GM23338 (cell line): ENCODE data around the gene NFIA. TPM values are rescaled to one million over a fixed set of nuclear protein-coding genes. Genes with fewer than 3 reads are reported as not detected.

Source experiments
- ATAC-seq: fragments of 200-7000 bp; cut with Tn5 transposase; 3 replicates; pipeline ENCODE4 v1.9.1; 2020
- DNase-seq: peaks from one replicate; pipeline ENCODE4 v3.0.0-alpha.2; 2015; ENCODE audit warnings: low spot score
- H2AFZ ChIP-seq: fragments of 200-600 bp; sonication (generic); 2 replicates; pipeline ENCODE4 v1.8.0; 2016; ENCODE audit warnings: antibody characterized with exemption, mild to moderate bottlenecking, moderate library complexity
- H3F3A ChIP-seq: fragments of 200-600 bp; sonication (generic); replicated peaks from 2 replicates; pipeline ENCODE4 v1.8.0; 2017; ENCODE audit warnings: antibody characterized with exemption, mixed run types, low read depth
- H3K27ac ChIP-seq: fragments of 200-600 bp; sonication (generic); 2 replicates; pipeline ENCODE4 v1.6.1; 2016; ENCODE audit warnings: low read depth
- H3K27me3 ChIP-seq: fragments of 200-600 bp; sonication (generic); 2 replicates; pipeline ENCODE4 v1.8.0; 2016; ENCODE audit warnings: mild to moderate bottlenecking, mixed run types, moderate library complexity; ENCODE audit not compliant: insufficient read depth
- H3K36me3 ChIP-seq: fragments of 200-600 bp; sonication (generic); 2 replicates; pipeline ENCODE4 v1.8.0; 2016; ENCODE audit warnings: mild to moderate bottlenecking; ENCODE audit not compliant: insufficient read depth
- H3K4me1 ChIP-seq: fragments of 200-600 bp; sonication (generic); 2 replicates; pipeline ENCODE4 v1.8.0; 2016; ENCODE audit warnings: mild to moderate bottlenecking, moderate library complexity; ENCODE audit not compliant: insufficient read depth
- H3K4me2 ChIP-seq: fragments of 200-600 bp; sonication (generic); 2 replicates; pipeline ENCODE4 v1.7.1; 2017; ENCODE audit warnings: mixed run types
- H3K4me3 ChIP-seq: fragments of 200-600 bp; sonication (generic); 2 replicates; pipeline ENCODE4 v1.6.1; 2016; ENCODE audit warnings: mixed run types
- H3K79me2 ChIP-seq: fragments of 200-600 bp; sonication (generic); replicated peaks from 2 replicates; pipeline ENCODE4 v1.8.0; 2017; ENCODE audit warnings: mild to moderate bottlenecking; ENCODE audit not compliant: insufficient read depth
- H3K9me2 ChIP-seq: fragments of 200-600 bp; sonication (generic); 2 replicates; pipeline ENCODE4 v1.8.0; 2017; ENCODE audit not compliant: insufficient read depth
- H4K20me1 ChIP-seq: fragments of 200-600 bp; sonication (generic); replicated peaks from 2 replicates; pipeline ENCODE4 v1.8.0; 2017; ENCODE audit warnings: mild to moderate bottlenecking; ENCODE audit not compliant: insufficient read depth
- H3K27ac Mint-ChIP-seq: 2 replicates; pipeline ENCODE4 v1.8.0; 2020; ENCODE audit warnings: inconsistent platforms, mild to moderate bottlenecking, moderate library complexity, mixed read lengths
- H3K27me3 Mint-ChIP-seq: 3 replicates; pipeline ENCODE4 v1.8.0; 2022; ENCODE audit warnings: low read depth, mild to moderate bottlenecking, moderate library complexity, mixed read lengths, inconsistent platforms; ENCODE audit not compliant: insufficient read depth, poor library complexity
- H3K36me3 Mint-ChIP-seq: 3 replicates; pipeline ENCODE4 v1.8.0; 2021; ENCODE audit warnings: low read depth, mild to moderate bottlenecking, inconsistent platforms, moderate library complexity, mixed read lengths
- H3K4me1 Mint-ChIP-seq: 3 replicates; pipeline ENCODE4 v1.8.0; 2020; ENCODE audit warnings: mild to moderate bottlenecking, inconsistent platforms, mixed read lengths
- H3K4me3 Mint-ChIP-seq: 3 replicates; pipeline ENCODE4 v1.8.0; 2021; ENCODE audit warnings: moderate library complexity, mild to moderate bottlenecking, inconsistent platforms, mixed read lengths
- H3K9me3 Mint-ChIP-seq: 3 replicates; pipeline ENCODE4 v1.8.0; 2020; ENCODE audit warnings: moderate library complexity, mild to moderate bottlenecking, inconsistent platforms, mixed read lengths
- CREB1 ChIP-seq: fragments of 250-450 bp; sonication (Bioruptor Pico); IDR thresholded peaks from 2 replicates; pipeline ENCODE4 v1.5.0; 2020; ENCODE audit warnings: low read depth, mild to moderate bottlenecking, moderate library complexity
- EZH2phosphoT487 ChIP-seq: fragments of 200-600 bp; sonication (generic); IDR thresholded peaks from one replicate; pipeline ENCODE4 v1.8.1; 2018; ENCODE audit warnings: antibody characterized with exemption; ENCODE audit not compliant: unreplicated experiment
- JUNB ChIP-seq: IDR thresholded peaks from one replicate; pipeline ENCODE4 v1.6.1; 2016; ENCODE audit warnings: antibody characterized with exemption; ENCODE audit not compliant: unreplicated experiment
- STAT1 ChIP-seq: IDR thresholded peaks from one replicate; pipeline ENCODE4 v1.6.1; 2016; ENCODE audit warnings: antibody characterized with exemption; ENCODE audit not compliant: unreplicated experiment
- ZNF114 ChIP-seq: fragments of 250-450 bp; sonication (Bioruptor Pico); IDR thresholded peaks from 2 replicates; pipeline ENCODE4 v1.5.0; 2020; ENCODE audit warnings: mild to moderate bottlenecking, moderate library complexity
- polyA plus RNA-seq: library from polyadenylated mRNA; unstranded; fragments of >200 nt; fragmentation: Nextera tagmentation; extraction: Ambion mirVana; gene quantifications from 2 replicates; pipeline ENCODE4 v1.2.1, GENCODE V29; 2016
- total RNA-seq: library from RNA; depleted of rRNA; stranded (reverse); fragments of >200 nt; shearing (Covaris generic); gene quantifications from 2 replicates; pipeline ENCODE4 v1.2.3, GENCODE V29; 2014
- TF ChIP-seq, protein P1 (sequence below): fragments of 250-450 bp; sonication (Bioruptor Pico); IDR thresholded peaks from 2 replicates; pipeline ENCODE4 v1.5.0; 2020; ENCODE audit warnings: mild to moderate bottlenecking, moderate library complexity
- TF ChIP-seq, protein P2 (sequence below): IDR thresholded peaks from 2 replicates; pipeline ENCODE4 v1.6.1; 2016; ENCODE audit warnings: antibody characterized with exemption
- TF ChIP-seq, protein P3 (sequence below): IDR thresholded peaks from one replicate; pipeline ENCODE4 v1.6.1; 2018; ENCODE audit warnings: antibody characterized with exemption; ENCODE audit not compliant: unreplicated experiment

Gene NFIA
- total and polyA plus RNA-seq, 2 experiments from 2014 or later: 0.97 to 2.3 TPM

DNA sequence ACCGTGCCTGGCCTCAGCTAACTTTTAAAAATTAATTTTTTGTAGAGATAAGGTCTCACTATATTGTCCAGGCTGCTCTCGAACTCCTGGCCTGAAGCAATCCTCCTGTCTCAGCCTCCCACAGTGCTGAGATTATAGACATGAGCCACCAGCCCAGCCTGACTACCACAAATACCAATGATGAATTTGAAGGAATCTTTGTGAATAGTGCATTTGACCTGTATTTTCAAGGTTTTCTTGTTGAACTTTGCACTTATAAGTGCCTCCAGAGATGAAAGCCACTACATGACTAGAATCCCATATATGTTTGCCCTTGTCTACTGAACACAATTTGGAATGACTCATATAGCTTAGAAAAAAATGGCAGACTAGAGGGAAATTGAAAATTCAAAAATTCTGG is 297.3 kb downstream of the NFIA start:
- H3K27me3 Mint-ChIP-seq: no peaks in the 10 kb centered on the region
- no peaks in the 10 kb centered on the region for H3K79me2 ChIP-seq

More for the DNA sequence above, 297.3 kb downstream of the NFIA start:
- peaks cover 4% of the 10 kb centered on the region; the same call in 2 of the 3 replicates for H3K4me1 Mint-ChIP-seq
- Histone ChIP-seq H3K4me1 (no peaks in the 10 kb centered on the region), H3K4me2 (no peak overlapping the region), H3K36me3 (no peaks in the 10 kb centered on the region), H2AFZ (no peak overlapping the region), H3K4me3 (no peak overlapping the region), H3K27me3 (no peaks in the 10 kb centered on the region), H4K20me1 (no peaks in the 10 kb centered on the region), H3F3A (no peaks in the 10 kb centered on the region), H3K27ac (no peak overlapping the region), H3K9me2 (no peaks in the 10 kb centered on the region)
- DNase-seq: no peak
- no peaks in the 10 kb centered on the region for H3K9me3 Mint-ChIP-seq
- TF ChIP-seq, protein P1, sequence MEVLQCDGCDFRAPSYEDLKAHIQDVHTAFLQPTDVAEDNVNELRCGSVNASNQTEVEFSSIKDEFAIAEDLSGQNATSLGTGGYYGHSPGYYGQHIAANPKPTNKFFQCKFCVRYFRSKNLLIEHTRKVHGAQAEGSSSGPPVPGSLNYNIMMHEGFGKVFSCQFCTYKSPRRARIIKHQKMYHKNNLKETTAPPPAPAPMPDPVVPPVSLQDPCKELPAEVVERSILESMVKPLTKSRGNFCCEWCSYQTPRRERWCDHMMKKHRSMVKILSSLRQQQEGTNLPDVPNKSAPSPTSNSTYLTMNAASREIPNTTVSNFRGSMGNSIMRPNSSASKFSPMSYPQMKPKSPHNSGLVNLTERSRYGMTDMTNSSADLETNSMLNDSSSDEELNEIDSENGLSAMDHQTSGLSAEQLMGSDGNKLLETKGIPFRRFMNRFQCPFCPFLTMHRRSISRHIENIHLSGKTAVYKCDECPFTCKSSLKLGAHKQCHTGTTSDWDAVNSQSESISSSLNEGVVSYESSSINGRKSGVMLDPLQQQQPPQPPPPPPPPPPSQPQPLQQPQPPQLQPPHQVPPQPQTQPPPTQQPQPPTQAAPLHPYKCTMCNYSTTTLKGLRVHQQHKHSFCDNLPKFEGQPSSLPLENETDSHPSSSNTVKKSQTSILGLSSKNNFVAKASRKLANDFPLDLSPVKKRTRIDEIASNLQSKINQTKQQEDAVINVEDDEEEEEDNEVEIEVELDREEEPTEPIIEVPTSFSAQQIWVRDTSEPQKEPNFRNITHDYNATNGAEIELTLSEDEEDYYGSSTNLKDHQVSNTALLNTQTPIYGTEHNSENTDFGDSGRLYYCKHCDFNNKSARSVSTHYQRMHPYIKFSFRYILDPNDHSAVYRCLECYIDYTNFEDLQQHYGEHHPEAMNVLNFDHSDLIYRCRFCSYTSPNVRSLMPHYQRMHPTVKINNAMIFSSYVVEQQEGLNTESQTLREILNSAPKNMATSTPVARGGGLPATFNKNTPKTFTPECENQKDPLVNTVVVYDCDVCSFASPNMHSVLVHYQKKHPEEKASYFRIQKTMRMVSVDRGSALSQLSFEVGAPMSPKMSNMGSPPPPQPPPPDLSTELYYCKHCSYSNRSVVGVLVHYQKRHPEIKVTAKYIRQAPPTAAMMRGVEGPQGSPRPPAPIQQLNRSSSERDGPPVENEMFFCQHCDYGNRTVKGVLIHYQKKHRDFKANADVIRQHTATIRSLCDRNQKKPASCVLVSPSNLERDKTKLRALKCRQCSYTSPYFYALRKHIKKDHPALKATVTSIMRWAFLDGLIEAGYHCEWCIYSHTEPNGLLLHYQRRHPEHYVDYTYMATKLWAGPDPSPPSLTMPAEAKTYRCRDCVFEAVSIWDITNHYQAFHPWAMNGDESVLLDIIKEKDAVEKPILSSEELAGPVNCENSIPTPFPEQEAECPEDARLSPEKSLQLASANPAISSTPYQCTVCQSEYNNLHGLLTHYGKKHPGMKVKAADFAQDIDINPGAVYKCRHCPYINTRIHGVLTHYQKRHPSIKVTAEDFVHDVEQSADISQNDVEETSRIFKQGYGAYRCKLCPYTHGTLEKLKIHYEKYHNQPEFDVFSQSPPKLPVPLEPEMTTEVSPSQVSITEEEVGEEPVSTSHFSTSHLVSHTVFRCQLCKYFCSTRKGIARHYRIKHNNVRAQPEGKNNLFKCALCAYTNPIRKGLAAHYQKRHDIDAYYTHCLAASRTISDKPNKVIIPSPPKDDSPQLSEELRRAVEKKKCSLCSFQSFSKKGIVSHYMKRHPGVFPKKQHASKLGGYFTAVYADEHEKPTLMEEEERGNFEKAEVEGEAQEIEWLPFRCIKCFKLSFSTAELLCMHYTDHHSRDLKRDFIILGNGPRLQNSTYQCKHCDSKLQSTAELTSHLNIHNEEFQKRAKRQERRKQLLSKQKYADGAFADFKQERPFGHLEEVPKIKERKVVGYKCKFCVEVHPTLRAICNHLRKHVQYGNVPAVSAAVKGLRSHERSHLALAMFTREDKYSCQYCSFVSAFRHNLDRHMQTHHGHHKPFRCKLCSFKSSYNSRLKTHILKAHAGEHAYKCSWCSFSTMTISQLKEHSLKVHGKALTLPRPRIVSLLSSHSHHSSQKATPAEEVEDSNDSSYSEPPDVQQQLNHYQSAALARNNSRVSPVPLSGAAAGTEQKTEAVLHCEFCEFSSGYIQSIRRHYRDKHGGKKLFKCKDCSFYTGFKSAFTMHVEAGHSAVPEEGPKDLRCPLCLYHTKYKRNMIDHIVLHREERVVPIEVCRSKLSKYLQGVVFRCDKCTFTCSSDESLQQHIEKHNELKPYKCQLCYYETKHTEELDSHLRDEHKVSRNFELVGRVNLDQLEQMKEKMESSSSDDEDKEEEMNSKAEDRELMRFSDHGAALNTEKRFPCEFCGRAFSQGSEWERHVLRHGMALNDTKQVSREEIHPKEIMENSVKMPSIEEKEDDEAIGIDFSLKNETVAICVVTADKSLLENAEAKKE: no peak
- TF ChIP-seq ZNF114 (CRISPR knock-in tag): no peak
- TF ChIP-seq JUNB: no peak
- no peak for TF ChIP-seq STAT1
- TF ChIP-seq, protein P2, sequence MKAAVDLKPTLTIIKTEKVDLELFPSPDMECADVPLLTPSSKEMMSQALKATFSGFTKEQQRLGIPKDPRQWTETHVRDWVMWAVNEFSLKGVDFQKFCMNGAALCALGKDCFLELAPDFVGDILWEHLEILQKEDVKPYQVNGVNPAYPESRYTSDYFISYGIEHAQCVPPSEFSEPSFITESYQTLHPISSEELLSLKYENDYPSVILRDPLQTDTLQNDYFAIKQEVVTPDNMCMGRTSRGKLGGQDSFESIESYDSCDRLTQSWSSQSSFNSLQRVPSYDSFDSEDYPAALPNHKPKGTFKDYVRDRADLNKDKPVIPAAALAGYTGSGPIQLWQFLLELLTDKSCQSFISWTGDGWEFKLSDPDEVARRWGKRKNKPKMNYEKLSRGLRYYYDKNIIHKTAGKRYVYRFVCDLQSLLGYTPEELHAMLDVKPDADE: no peak
- TF ChIP-seq EZH2phosphoT487: no peak
- TF ChIP-seq, protein P3, sequence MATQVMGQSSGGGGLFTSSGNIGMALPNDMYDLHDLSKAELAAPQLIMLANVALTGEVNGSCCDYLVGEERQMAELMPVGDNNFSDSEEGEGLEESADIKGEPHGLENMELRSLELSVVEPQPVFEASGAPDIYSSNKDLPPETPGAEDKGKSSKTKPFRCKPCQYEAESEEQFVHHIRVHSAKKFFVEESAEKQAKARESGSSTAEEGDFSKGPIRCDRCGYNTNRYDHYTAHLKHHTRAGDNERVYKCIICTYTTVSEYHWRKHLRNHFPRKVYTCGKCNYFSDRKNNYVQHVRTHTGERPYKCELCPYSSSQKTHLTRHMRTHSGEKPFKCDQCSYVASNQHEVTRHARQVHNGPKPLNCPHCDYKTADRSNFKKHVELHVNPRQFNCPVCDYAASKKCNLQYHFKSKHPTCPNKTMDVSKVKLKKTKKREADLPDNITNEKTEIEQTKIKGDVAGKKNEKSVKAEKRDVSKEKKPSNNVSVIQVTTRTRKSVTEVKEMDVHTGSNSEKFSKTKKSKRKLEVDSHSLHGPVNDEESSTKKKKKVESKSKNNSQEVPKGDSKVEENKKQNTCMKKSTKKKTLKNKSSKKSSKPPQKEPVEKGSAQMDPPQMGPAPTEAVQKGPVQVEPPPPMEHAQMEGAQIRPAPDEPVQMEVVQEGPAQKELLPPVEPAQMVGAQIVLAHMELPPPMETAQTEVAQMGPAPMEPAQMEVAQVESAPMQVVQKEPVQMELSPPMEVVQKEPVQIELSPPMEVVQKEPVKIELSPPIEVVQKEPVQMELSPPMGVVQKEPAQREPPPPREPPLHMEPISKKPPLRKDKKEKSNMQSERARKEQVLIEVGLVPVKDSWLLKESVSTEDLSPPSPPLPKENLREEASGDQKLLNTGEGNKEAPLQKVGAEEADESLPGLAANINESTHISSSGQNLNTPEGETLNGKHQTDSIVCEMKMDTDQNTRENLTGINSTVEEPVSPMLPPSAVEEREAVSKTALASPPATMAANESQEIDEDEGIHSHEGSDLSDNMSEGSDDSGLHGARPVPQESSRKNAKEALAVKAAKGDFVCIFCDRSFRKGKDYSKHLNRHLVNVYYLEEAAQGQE: no peak
- TF ChIP-seq CREB1: no peak
- no peak overlapping the region for H3K4me3 Mint-ChIP-seq
- H3K36me3 Mint-ChIP-seq: no peaks in the 10 kb centered on the region
- no peak for ATAC-seq
- no peak overlapping the region for H3K27ac Mint-ChIP-seq
